SHP77 treated with DMSO at 0.1 percent for 48 hours (cell line): ENCODE data around the gene SYNM.

Experiments
- DNase-seq: peaks from one replicate; lab custom pipeline; 2025; lab: John Stamatoyannopoulos, UW

SYNM gene

GRCh38 chr15:99140590-99140989 lies 35.7 kb downstream of the SYNM start:
- DNase-seq, result no peak

GRCh38 chr15:99141943-99142342 lies 37.1 kb downstream of the SYNM start:
- DNase-seq, result no peak

GRCh38 chr15:99142562-99142961 lies 37.7 kb downstream of the SYNM start:
- DNase-seq, result no peak

- no peak for DNase-seq
Measured at GRCh38 chr15:99143242-99143641, 38.4 kb downstream of the SYNM start.

GRCh38 chr15:99143655-99144610 lies 39.1 kb downstream of the SYNM start:
- DNase-seq, result no peak

GRCh38 chr15:99145005-99145404 lies 40.1 kb downstream of the SYNM start:
- DNase-seq, result no peak

- DNase-seq, result no peak
Measured at GRCh38 chr15:99145778-99146177, 40.9 kb downstream of the SYNM start.

- DNase-seq, result no peak
Measured at GRCh38 chr15:99146661-99147060, 41.8 kb downstream of the SYNM start.

GRCh38 chr15:99148851-99149276 lies 44.0 kb downstream of the SYNM start:
- DNase-seq, result no peak

- no peak for DNase-seq
Measured at GRCh38 chr15:99149366-99149765, 44.5 kb downstream of the SYNM start.

GRCh38 chr15:99151156-99151555 lies 46.3 kb downstream of the SYNM start:
- no peak for DNase-seq

- no peak for DNase-seq
Measured at GRCh38 chr15:99153026-99153535, 48.2 kb downstream of the SYNM start.

GRCh38 chr15:99154271-99154670 lies 49.4 kb downstream of the SYNM start:
- DNase-seq, result no peak

GRCh38 chr15:99155961-99156443 lies 51.1 kb downstream of the SYNM start:
- no peak for DNase-seq

GRCh38 chr15:99157456-99157855 lies 52.6 kb downstream of the SYNM start:
- no peak for DNase-seq

GRCh38 chr15:99158626-99159412 lies 53.9 kb downstream of the SYNM start:
- no peak for DNase-seq

GRCh38 chr15:99163271-99164062 lies 58.6 kb downstream of the SYNM start:
- DNase-seq, result no peak

- DNase-seq, result no peak
Measured at GRCh38 chr15:99164119-99164518, 59.2 kb downstream of the SYNM start.

GRCh38 chr15:99165020-99165790 lies 60.3 kb downstream of the SYNM start:
- DNase-seq, result no peak

GRCh38 chr15:99165956-99166689 lies 61.2 kb downstream of the SYNM start:
- DNase-seq, result no peak
